DOHH2 (cell line): ENCODE measurements around the gene IGSF11.

ENCODE experiments used
- H3F3A ChIP-seq: fragments of 200-600 bp; sonication (generic), shearing (Covaris generic); 2 replicates; pipeline ENCODE4 v1.6.0; 2016; ENCODE audit warnings: antibody characterized with exemption, mild to moderate bottlenecking; ENCODE audit not compliant: control insufficient read depth, insufficient read depth
- H3K27ac ChIP-seq: fragments of 200-600 bp; sonication (generic); 2 replicates; pipeline ENCODE4 v1.5.1; 2014; ENCODE audit warnings: low read depth, mild to moderate bottlenecking, low read length, moderate library complexity
- H3K27me3 ChIP-seq: fragments of 200-600 bp; sonication (generic); 2 replicates; pipeline ENCODE4 v1.6.1; 2014; ENCODE audit warnings: mild to moderate bottlenecking, low read length, mixed read lengths; ENCODE audit not compliant: control insufficient read depth
- H3K36me3 ChIP-seq: fragments of 200-600 bp; sonication (generic); 2 replicates; pipeline ENCODE4 v1.6.1; 2014; ENCODE audit warnings: mild to moderate bottlenecking, low read length, moderate library complexity, mixed read lengths; ENCODE audit not compliant: control insufficient read depth
- H3K4me1 ChIP-seq: fragments of 200-600 bp; sonication (generic); 2 replicates; pipeline ENCODE4 v1.6.1; 2014; ENCODE audit warnings: mild to moderate bottlenecking, low read length, mixed read lengths; ENCODE audit not compliant: control insufficient read depth
- H3K4me2 ChIP-seq: fragments of 200-600 bp; sonication (generic); 2 replicates; pipeline ENCODE4 v1.6.0; 2014; ENCODE audit warnings: mild to moderate bottlenecking, low read length, moderate library complexity
- H3K4me3 ChIP-seq: fragments of 200-600 bp; sonication (generic); 2 replicates; pipeline ENCODE4 v1.5.1; 2014; ENCODE audit warnings: mild to moderate bottlenecking, low read length, mixed read lengths
- H3K79me2 ChIP-seq: fragments of 200-600 bp; sonication (generic); 2 replicates; pipeline ENCODE4 v1.6.1; 2014; ENCODE audit warnings: mild to moderate bottlenecking, low read length, mixed read lengths; ENCODE audit not compliant: control insufficient read depth
- H3K9me2 ChIP-seq: fragments of 200-600 bp; sonication (generic); replicated peaks from 2 replicates; pipeline ENCODE4 v1.6.1; 2014; ENCODE audit warnings: mild to moderate bottlenecking, low read length, mixed read lengths; ENCODE audit not compliant: control insufficient read depth
- H3K9me3 ChIP-seq: fragments of 200-600 bp; sonication (generic); 2 replicates; pipeline ENCODE4 v1.6.1; 2014; ENCODE audit warnings: antibody characterized with exemption, low read length, mixed read lengths; ENCODE audit not compliant: control insufficient read depth, insufficient read depth
- H4K20me1 ChIP-seq: fragments of 200-600 bp; sonication (generic); 2 replicates; pipeline ENCODE4 v1.6.0; 2014; ENCODE audit warnings: low read depth, mild to moderate bottlenecking, antibody characterized with exemption, low read length, moderate library complexity; ENCODE audit not compliant: control insufficient read depth, insufficient read depth
- EZH2phosphoT487 ChIP-seq: fragments of 200-600 bp; sonication (generic); IDR thresholded peaks from 2 replicates; pipeline ENCODE4 v1.6.1; 2017; ENCODE audit warnings: borderline replicate concordance, mild to moderate bottlenecking, antibody characterized with exemption, low read length, moderate library complexity, mixed read lengths
- TF ChIP-seq, protein P1 (sequence below): fragments of 200-600 bp; sonication (generic); IDR thresholded peaks from one replicate; pipeline ENCODE4 v1.5.1; 2014; ENCODE audit warnings: antibody characterized with exemption, mild to moderate bottlenecking, low read depth, low read length; ENCODE audit not compliant: poor library complexity, severe bottlenecking

IGSF11 gene

DNA sequence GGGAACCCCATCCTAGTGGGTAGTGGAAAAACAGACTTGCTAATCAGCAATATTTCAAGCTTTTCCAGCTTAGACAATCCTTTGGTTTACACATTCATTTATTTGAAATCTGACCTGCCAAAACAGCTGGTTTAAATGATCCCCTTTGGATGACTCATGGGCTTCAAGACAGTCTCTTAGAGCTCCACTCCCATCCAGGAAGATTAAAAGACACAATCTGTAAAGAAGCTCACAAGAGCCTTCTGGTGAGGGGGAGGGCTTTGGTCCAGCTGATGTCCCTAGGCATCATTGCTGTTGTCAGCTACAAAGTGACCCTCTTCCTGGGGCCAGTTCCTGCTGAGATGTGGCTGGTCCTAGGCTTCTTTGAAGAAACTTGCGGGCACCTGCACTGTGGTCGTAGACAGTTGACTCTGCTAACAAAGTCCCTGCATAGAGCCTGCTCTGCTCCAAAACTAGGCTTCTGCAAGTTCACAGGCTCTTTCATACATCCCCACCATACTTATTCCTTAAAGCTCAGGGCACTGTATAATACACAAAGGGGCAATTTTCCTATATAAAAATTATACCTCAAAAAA, 73.7 kb downstream of the IGSF11 start:
- H3K27me3 ChIP-seq, result no peaks in the 10 kb centered on the region
- no peaks in the 10 kb centered on the region for H3F3A ChIP-seq
- no peaks in the 10 kb centered on the region for H3K9me3 ChIP-seq
- no peak overlapping the region for H3K4me2 ChIP-seq
- H3K4me3 ChIP-seq, result no peak overlapping the region
- H3K79me2 ChIP-seq, result no peaks in the 10 kb centered on the region
- no peak for TF ChIP-seq EZH2phosphoT487
- TF ChIP-seq, protein P1, sequence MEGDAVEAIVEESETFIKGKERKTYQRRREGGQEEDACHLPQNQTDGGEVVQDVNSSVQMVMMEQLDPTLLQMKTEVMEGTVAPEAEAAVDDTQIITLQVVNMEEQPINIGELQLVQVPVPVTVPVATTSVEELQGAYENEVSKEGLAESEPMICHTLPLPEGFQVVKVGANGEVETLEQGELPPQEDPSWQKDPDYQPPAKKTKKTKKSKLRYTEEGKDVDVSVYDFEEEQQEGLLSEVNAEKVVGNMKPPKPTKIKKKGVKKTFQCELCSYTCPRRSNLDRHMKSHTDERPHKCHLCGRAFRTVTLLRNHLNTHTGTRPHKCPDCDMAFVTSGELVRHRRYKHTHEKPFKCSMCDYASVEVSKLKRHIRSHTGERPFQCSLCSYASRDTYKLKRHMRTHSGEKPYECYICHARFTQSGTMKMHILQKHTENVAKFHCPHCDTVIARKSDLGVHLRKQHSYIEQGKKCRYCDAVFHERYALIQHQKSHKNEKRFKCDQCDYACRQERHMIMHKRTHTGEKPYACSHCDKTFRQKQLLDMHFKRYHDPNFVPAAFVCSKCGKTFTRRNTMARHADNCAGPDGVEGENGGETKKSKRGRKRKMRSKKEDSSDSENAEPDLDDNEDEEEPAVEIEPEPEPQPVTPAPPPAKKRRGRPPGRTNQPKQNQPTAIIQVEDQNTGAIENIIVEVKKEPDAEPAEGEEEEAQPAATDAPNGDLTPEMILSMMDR, result no peak
- no peak overlapping the region for H3K27ac ChIP-seq
- no peaks in the 10 kb centered on the region for H4K20me1 ChIP-seq
- H3K4me1 ChIP-seq, result no peaks in the 10 kb centered on the region
- H3K36me3 ChIP-seq, result no peaks in the 10 kb centered on the region
- H3K9me2 ChIP-seq, result no peaks in the 10 kb centered on the region

GRCh38 chr3:118955914-118956556, 78.6 kb downstream of the IGSF11 start:
- Histone ChIP-seq H3K4me3 (no peak overlapping the region), H3K9me3 (no peaks in the 10 kb centered on the region), H3K79me2 (no peaks in the 10 kb centered on the region), H4K20me1 (no peaks in the 10 kb centered on the region), H3K4me2 (no peak overlapping the region), H3K4me1 (no peaks in the 10 kb centered on the region), H3K27ac (no peak overlapping the region), H3K36me3 (no peaks in the 10 kb centered on the region), H3K9me2 (no peaks in the 10 kb centered on the region), H3F3A (no peaks in the 10 kb centered on the region), H3K27me3 (no peaks in the 10 kb centered on the region)
- TF ChIP-seq EZH2phosphoT487, result no peak
- TF ChIP-seq, protein P1, result no peak

DNA sequence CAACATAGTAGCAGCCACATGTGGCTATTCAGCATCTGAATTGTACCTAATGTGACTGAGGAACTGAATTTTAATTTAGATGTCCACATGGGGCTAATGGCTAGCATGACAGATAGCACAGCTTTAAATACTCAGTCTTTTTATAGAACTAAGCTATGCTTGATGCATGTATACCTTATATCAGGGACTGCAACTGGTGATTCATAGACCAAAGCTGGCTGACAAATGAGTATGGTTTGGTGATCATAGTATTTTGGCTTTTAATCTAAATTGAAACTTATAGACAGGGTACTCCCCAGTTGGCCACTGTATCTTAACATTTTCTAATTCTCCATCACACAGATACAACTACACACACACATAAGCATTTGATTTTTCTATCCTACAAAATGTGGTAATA, 83.6 kb downstream of the IGSF11 start:
- Histone ChIP-seq H3K9me2 (no peaks in the 10 kb centered on the region), H3K27ac (no peak overlapping the region), H3F3A (no peaks in the 10 kb centered on the region), H4K20me1 (no peaks in the 10 kb centered on the region), H3K27me3 (no peaks in the 10 kb centered on the region), H3K36me3 (no peaks in the 10 kb centered on the region), H3K4me3 (no peak overlapping the region), H3K4me2 (no peak overlapping the region), H3K79me2 (no peaks in the 10 kb centered on the region), H3K4me1 (no peaks in the 10 kb centered on the region), H3K9me3 (no peaks in the 10 kb centered on the region)
- no peak for TF ChIP-seq EZH2phosphoT487
- TF ChIP-seq, protein P1, result no peak
